ENCODE results near the gene UBXN10. TPM values are rescaled to one million over a fixed set of nuclear protein-coding genes. Genes with fewer than 3 reads are reported as not detected.

Gene UBXN10
- total and polyA plus RNA-seq, 2 of the 4 experiments (the other 2 are of a cell fraction): not detected

DNA sequence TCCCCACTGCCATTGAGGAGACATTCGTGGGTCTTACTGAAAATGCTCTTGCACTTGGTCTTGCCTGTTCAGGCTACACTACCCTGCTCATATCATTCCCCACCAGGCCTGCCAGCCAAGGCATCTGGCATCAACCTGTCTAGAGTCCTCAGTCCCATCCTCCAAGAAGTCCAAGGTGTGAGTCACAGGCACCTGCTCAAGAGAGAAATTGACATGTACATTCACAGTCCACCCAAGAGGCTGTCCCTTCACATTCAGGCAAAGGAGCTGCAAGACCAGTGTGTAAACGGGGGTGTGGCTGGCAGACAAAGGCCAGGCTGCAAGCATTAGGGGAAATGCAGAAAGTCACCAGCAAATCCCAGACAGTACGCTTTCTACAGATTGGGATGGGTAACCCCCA is 13.5 kb downstream of the UBXN10 start:
- Histone ChIP-seq H3K27ac (ENCODE audit: insufficient read depth, low read length) (no peak overlapping the region), H3K4ac (ENCODE audit: low read depth, low read length) (no peak overlapping the region), H3K36me3 (ENCODE audit: control insufficient read depth, insufficient read depth, low read length) (no peaks in the 10 kb centered on the region), H3K27me3 (ENCODE audit: control insufficient read depth, insufficient read depth, low read length) (peaks cover 41% of the 10 kb centered on the region), H2BK120ac (ENCODE audit: low read depth, low read length) (no peak overlapping the region), H4K8ac (ENCODE audit: low read depth in 2 of 2, low read length in 2 of 2) (no peak overlapping the region), H3K79me1 (ENCODE audit: low read depth in 1 of 2, low read length in 2 of 2) (no peaks in the 10 kb centered on the region), H3K14ac (replicated peaks; ENCODE audit: low read depth, low read length) (no peak overlapping the region), H4K20me1 (ENCODE audit: insufficient read depth, low read length) (no peaks in the 10 kb centered on the region), H2BK15ac (ENCODE audit: low read depth, low read length) (no peak overlapping the region), H3K4me3 (ENCODE audit: insufficient read depth, low read depth, low read length) (no peak overlapping the region), H2AK9ac (replicated peaks; ENCODE audit: low read depth, low read length, poor library complexity) (no peak overlapping the region), H3K9me3 (ENCODE audit: control insufficient read depth, insufficient read depth, low read length) (no peaks in the 10 kb centered on the region), H4K91ac (ENCODE audit: insufficient read depth, low read depth, low read length) (no peak overlapping the region), H3K23ac (ENCODE audit: low read depth, low read length) (no peak overlapping the region), H3K4me2 (ENCODE audit: low read depth, low read length) (no peak overlapping the region), H2BK20ac (ENCODE audit: low read depth, low read length) (no peak overlapping the region), H3K56ac (ENCODE audit: extremely low read depth, insufficient read depth, low read length) (no peak overlapping the region), H2AK5ac (ENCODE audit: low read depth, low read length) (no peak overlapping the region), H3K9me1 (ENCODE audit: insufficient read depth, low read length) (peaks cover 3% of the 10 kb centered on the region; the same call in 1 of the 2 replicates), H3K9ac (ENCODE audit: low read depth, low read length) (no peak overlapping the region), H4K5ac (ENCODE audit: low read depth, low read length) (no peak overlapping the region), H2AFZ (replicated peaks; ENCODE audit: low read length, poor library complexity) (no peak overlapping the region), H3K18ac (ENCODE audit: low read depth, low read length) (no peak overlapping the region), H2BK5ac (ENCODE audit: low read depth, low read length, poor library complexity, severe bottlenecking) (no peak overlapping the region), H3K4me1 (ENCODE audit: control insufficient read depth, insufficient read depth, low read length) (no peaks in the 10 kb centered on the region)
- intact Hi-C loops (cut with micrococcal nuclease) (no loop called here), dilution Hi-C loops (cut with HindIII; ENCODE audit: low sequenced_read_pairs, unreplicated experiment) (no loop called here), in situ Hi-C loops (cut with MboI; ENCODE audit: low sequenced_read_pairs) (no loop called here)
- ChIA-PET CTCF (interaction anchor here (0.9 kb wide), 1 partner anchor 37 kb away, joined by 3 read pairs; no protein-coding TSS in a partner anchor), POLR2A (ENCODE audit: unreplicated experiment) (no interaction called here)
- DNase-seq (no peak), ATAC-seq (ENCODE audit: low read depth) (no peak)
- BruUV-seq (replicated peaks): no TSS peak
- no peak for TF ChIP-seq MXI1 (IDR thresholded peaks at IDR 0.05; ENCODE audit: borderline replicate concordance, low read depth, low read length)
- no CpG with 5 or more reads among the region's 3 CpGs for WGBS, 2 experiments (ENCODE audit: extremely low coverage in 2 of 2, insufficient read length in 1 of 2)

Measured in IMR-90 (cell line).